ENCODE results near the gene SH3BP2.

DNA sequence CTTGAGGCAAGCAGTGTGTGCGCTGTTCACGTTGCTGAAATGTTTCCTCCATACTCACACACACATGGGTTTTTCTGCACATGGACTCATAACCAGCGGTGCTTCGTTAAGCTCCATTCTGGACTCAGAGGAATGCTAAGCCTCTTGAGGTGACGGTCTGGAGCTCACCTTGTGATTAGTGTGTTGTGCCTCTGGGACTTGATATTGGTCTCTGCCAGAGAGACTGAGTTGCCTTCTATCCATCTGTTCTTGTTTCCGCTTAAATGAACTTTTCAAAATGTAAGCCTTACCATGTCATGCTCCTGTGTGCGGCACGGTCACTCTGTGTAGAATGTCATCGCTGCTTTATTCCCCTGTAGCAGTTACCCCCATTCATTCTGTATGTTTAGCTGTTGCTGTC is 93.3 kb downstream of the SH3BP2 start:
- TF ChIP-seq, protein P1, sequence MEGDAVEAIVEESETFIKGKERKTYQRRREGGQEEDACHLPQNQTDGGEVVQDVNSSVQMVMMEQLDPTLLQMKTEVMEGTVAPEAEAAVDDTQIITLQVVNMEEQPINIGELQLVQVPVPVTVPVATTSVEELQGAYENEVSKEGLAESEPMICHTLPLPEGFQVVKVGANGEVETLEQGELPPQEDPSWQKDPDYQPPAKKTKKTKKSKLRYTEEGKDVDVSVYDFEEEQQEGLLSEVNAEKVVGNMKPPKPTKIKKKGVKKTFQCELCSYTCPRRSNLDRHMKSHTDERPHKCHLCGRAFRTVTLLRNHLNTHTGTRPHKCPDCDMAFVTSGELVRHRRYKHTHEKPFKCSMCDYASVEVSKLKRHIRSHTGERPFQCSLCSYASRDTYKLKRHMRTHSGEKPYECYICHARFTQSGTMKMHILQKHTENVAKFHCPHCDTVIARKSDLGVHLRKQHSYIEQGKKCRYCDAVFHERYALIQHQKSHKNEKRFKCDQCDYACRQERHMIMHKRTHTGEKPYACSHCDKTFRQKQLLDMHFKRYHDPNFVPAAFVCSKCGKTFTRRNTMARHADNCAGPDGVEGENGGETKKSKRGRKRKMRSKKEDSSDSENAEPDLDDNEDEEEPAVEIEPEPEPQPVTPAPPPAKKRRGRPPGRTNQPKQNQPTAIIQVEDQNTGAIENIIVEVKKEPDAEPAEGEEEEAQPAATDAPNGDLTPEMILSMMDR (optimal IDR thresholded peaks at IDR 0.05 in 1 of 3, IDR thresholded peaks at IDR 0.05 in 1 of 3, conservative IDR thresholded peaks at IDR 0.05 in 1 of 3; ENCODE audit: extremely low read depth in 1 of 3, insufficient read depth in 2 of 3, low read length in 3 of 3) = no peak
- no peak for TF ChIP-seq EZH2 (IDR thresholded peaks at IDR 0.05; ENCODE audit: low read length)

Data from keratinocyte (primary cell).